CD14-positive monocyte (primary cell): ENCODE measurements around the gene FDCSP. TPM values are rescaled to one million over a fixed set of nuclear protein-coding genes. Genes with fewer than 3 reads are reported as not detected.

Source experiments
- DNase-seq, 3 donors: peaks; one replicate each; pipeline ENCODE4 v3.0.0-alpha.2; 2011 to 2022
- H2AFZ ChIP-seq: 2 replicates; pipeline ENCODE4 v1.6.0; 2012; ENCODE audit warnings: mild to moderate bottlenecking, low read depth, low read length, inconsistent platforms; ENCODE audit not compliant: insufficient read depth, poor library complexity, severe bottlenecking
- H3K27ac ChIP-seq, 2 donors: 1 replicate in 1 of 2; 2 replicates in 1 of 2; pipeline ENCODE4 v1.5.1; 2012 to 2013; ENCODE audit warnings: low read length in 2 of 2, control low read depth in 1 of 2, inconsistent platforms in 1 of 2, low read depth in 1 of 2, mild to moderate bottlenecking in 1 of 2
- H3K27me3 ChIP-seq, 2 donors: one replicate each; pipeline versions ENCODE4 v1.6.0 to v1.6.1; 2011 to 2013; ENCODE audit warnings: low read length in 2 of 2; ENCODE audit not compliant: control insufficient read depth in 2 of 2, insufficient read depth in 2 of 2
- H3K36me3 ChIP-seq, 2 donors: replicated peaks in 1 of 2; 1 replicate in 1 of 2; 2 replicates in 1 of 2; pipeline versions ENCODE4 v1.5.1 to v1.6.1; 2012 to 2013; ENCODE audit warnings: low read length in 2 of 2, control low read depth in 1 of 2, inconsistent platforms in 1 of 2, mild to moderate bottlenecking in 1 of 2; ENCODE audit not compliant: insufficient read depth in 2 of 2, control insufficient read depth in 1 of 2
- H3K4me1 ChIP-seq, 2 donors: 1 replicate in 1 of 2; 2 replicates in 1 of 2; pipeline versions ENCODE4 v1.5.1 to v1.6.1; 2012 to 2013; ENCODE audit warnings: low read length in 2 of 2, control low read depth in 1 of 2, inconsistent platforms in 1 of 2, mild to moderate bottlenecking in 1 of 2, moderate library complexity in 1 of 2; ENCODE audit not compliant: insufficient read depth in 2 of 2, control insufficient read depth in 1 of 2
- H3K4me2 ChIP-seq: replicated peaks from 2 replicates; pipeline ENCODE3; 2012; ENCODE audit warnings: low read length, moderate library complexity, mild to moderate bottlenecking; ENCODE audit not compliant: poor library complexity, severe bottlenecking; ENCODE audit errors: extremely low read depth
- H3K4me3 ChIP-seq, 3 experiments: fragments of 200-600 bp in 1 of 3; sonication (generic) in 1 of 3; replicated peaks in 1 of 3; 1 replicate in 2 of 3; 2 replicates in 1 of 3; pipeline ENCODE4 v1.5.1; 2011 to 2013; ENCODE audit warnings: low read length in 3 of 3, mild to moderate bottlenecking in 3 of 3, control low read depth in 2 of 3, low read depth in 2 of 3, inconsistent platforms in 1 of 3, moderate library complexity in 1 of 3
- H3K79me2 ChIP-seq: 2 replicates; pipeline ENCODE4 v1.6.0; 2012; ENCODE audit warnings: mild to moderate bottlenecking, control low read depth, inconsistent platforms, low read length, moderate library complexity; ENCODE audit not compliant: insufficient read depth
- H3K9ac ChIP-seq: 2 replicates; pipeline ENCODE4 v1.6.0; 2017; ENCODE audit warnings: low read length, mild to moderate bottlenecking; ENCODE audit not compliant: insufficient read depth, poor library complexity, severe bottlenecking
- H3K9me3 ChIP-seq, 2 donors: replicated peaks in 1 of 2; 1 replicate in 1 of 2; 2 replicates in 1 of 2; pipeline versions ENCODE4 v1.5.1 to v1.6.1; 2012 to 2013; ENCODE audit warnings: low read length in 2 of 2, control low read depth in 1 of 2; ENCODE audit not compliant: control insufficient read depth in 1 of 2, insufficient read depth in 1 of 2
- H4K20me1 ChIP-seq: 2 replicates; pipeline ENCODE4 v1.6.0; 2012; ENCODE audit warnings: mild to moderate bottlenecking, low read length, control low read depth, moderate library complexity; ENCODE audit not compliant: insufficient read depth
- H3K27ac Mint-ChIP-seq, 7 donors: one replicate each; pipeline ENCODE4 v1.8.0; 2020; ENCODE audit warnings: mild to moderate bottlenecking in 7 of 7, mixed read lengths in 7 of 7, moderate library complexity in 6 of 7, inconsistent platforms in 2 of 7
- H3K27me3 Mint-ChIP-seq, 3 donors: one replicate each; pipeline ENCODE4 v1.8.0; 2021 to 2022; ENCODE audit warnings: low read depth in 3 of 3, mild to moderate bottlenecking in 3 of 3, mixed read lengths in 3 of 3, moderate library complexity in 3 of 3, inconsistent platforms in 1 of 3
- H3K36me3 Mint-ChIP-seq, 2 donors: one replicate each; pipeline ENCODE4 v1.8.0; 2020; ENCODE audit warnings: mixed read lengths in 2 of 2, inconsistent platforms in 1 of 2, mild to moderate bottlenecking in 1 of 2
- H3K4me1 Mint-ChIP-seq: one replicate; pipeline ENCODE4 v1.8.0; 2020; ENCODE audit warnings: mild to moderate bottlenecking, mixed read lengths
- H3K4me3 Mint-ChIP-seq, 2 donors: one replicate each; pipeline ENCODE4 v1.8.0; 2020; ENCODE audit warnings: mild to moderate bottlenecking in 2 of 2, mixed read lengths in 2 of 2, moderate library complexity in 1 of 2
- H3K9me3 Mint-ChIP-seq, 7 donors: one replicate each; pipeline ENCODE4 v1.8.0; 2020 to 2022; ENCODE audit warnings: mixed read lengths in 7 of 7, mild to moderate bottlenecking in 6 of 7, moderate library complexity in 6 of 7, inconsistent platforms in 2 of 7
- WGBS: methylation state at CpG from one replicate; pipeline ENCODE4 v1.1.5; 2013; ENCODE audit warnings: missing lambda C conversion rate; ENCODE audit not compliant: insufficient coverage; 5-methylcytosine and 5-hydroxymethylcytosine counted together
- intact Hi-C, 2 donors: fragments of 100-400 bp; cut with micrococcal nuclease; formaldehyde crosslinking; loops; one replicate each; pipeline versions ENCODE4 v1.15.0 to v1.15.1; 2023
- polyA plus RNA-seq, 3 donors: library from polyadenylated mRNA; depleted of rRNA in 1 of 3; unstranded in 2 of 3; stranded (reverse) in 1 of 3; fragments of 300-500 nt in 2 of 3; fragments of >200 nt in 1 of 3; fragmentation: Illumina TruSeq in 2 of 3; gene quantifications; 1 replicate in 2 of 3; 2 replicates in 1 of 3; pipeline ENCODE4 v1.2.3, GENCODE V29; 2012 to 2021
- TF ChIP-seq, protein P1 (sequence below): fragments of 200-600 bp; IDR thresholded peaks from one replicate; pipeline ENCODE4 v1.8.0; 2022; ENCODE audit warnings: antibody characterized with exemption, mild to moderate bottlenecking

The FDCSP gene
- polyA plus RNA-seq, 3 donors: not detected

DNA sequence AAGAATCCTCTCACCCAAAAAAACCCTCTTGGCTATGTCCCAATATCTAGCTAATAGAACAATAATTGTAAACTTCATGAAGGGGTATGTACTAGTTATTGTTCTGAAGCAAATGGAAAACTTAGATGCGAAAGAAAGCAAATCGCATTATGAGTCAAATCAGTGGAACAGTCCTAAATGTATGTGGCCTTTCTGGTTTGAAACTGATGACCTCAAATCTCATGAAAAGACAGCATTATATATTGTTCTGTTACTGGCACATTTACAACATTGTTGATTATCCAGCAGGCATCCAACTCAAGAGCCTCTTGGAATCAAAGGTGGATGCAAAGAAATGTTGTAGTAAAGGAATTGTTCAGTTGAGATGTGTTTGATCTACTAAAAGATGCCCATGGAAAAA lies 51.2 kb downstream of the FDCSP start:
- H3K4me1 ChIP-seq: no peaks in the 10 kb centered on the region
- no peaks in the 10 kb centered on the region for H3K9me3 ChIP-seq
- Mint-ChIP-seq H3K4me1 (no peaks in the 10 kb centered on the region), H3K4me3 (no peak overlapping the region), H3K27me3 (peaks cover 0 to 2% (median 0%) of the 10 kb centered on the region in 3 donors), H3K9me3 (peaks cover 0 to 2% (median 0%) of the 10 kb centered on the region in 7 donors), H3K27ac (no peak overlapping the region), H3K36me3 (no peaks in the 10 kb centered on the region)
- H3K4me2 ChIP-seq: no peak overlapping the region
- no peaks in the 10 kb centered on the region for H4K20me1 ChIP-seq
- H3K4me3 ChIP-seq: no peak overlapping the region
- no peak overlapping the region for H3K9ac ChIP-seq
- TF ChIP-seq, protein P1, sequence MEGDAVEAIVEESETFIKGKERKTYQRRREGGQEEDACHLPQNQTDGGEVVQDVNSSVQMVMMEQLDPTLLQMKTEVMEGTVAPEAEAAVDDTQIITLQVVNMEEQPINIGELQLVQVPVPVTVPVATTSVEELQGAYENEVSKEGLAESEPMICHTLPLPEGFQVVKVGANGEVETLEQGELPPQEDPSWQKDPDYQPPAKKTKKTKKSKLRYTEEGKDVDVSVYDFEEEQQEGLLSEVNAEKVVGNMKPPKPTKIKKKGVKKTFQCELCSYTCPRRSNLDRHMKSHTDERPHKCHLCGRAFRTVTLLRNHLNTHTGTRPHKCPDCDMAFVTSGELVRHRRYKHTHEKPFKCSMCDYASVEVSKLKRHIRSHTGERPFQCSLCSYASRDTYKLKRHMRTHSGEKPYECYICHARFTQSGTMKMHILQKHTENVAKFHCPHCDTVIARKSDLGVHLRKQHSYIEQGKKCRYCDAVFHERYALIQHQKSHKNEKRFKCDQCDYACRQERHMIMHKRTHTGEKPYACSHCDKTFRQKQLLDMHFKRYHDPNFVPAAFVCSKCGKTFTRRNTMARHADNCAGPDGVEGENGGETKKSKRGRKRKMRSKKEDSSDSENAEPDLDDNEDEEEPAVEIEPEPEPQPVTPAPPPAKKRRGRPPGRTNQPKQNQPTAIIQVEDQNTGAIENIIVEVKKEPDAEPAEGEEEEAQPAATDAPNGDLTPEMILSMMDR: no peak
- no peaks in the 10 kb centered on the region for H3K27me3 ChIP-seq
- H3K79me2 ChIP-seq: no peaks in the 10 kb centered on the region
- intact Hi-C loops: no loop called here
- no peak overlapping the region for H2AFZ ChIP-seq
- WGBS: no CpG with 5 or more reads among the region's 2 CpGs
- H3K36me3 ChIP-seq: no peaks in the 10 kb centered on the region
- no peak for DNase-seq
- H3K27ac ChIP-seq: no peak overlapping the region

DNA sequence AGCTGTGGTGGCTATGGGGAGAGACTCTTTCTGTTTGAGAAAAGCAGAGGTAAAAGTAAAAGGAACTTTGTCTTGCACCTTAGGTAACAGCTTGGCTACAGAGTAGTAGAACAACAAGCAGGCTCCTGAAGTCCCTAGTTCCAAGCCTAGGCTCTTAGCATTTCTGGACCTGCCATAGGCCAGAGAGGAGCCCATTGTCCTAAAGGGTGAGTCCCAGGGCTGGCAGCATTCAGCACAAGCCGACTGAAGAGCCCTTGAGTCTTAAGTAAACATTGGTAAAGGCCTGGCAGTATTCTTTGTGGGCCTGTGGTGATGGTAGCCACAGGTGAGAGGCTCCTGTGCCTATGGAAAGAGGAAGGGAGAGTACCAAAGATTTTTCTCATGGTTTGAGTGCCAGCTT lies 54.6 kb downstream of the FDCSP start:
- H3K9me3 Mint-ChIP-seq: peaks cover 0 to 2% (median 0%) of the 10 kb centered on the region in 7 donors
- TF ChIP-seq, protein P1: no peak
- H3K27me3 Mint-ChIP-seq: no peaks in the 10 kb centered on the region
- H3K4me1 ChIP-seq: no peaks in the 10 kb centered on the region
- H3K27ac Mint-ChIP-seq: no peak overlapping the region
- no peak overlapping the region for H3K4me3 Mint-ChIP-seq
- no peak overlapping the region for H3K4me2 ChIP-seq
- H3K9ac ChIP-seq: no peak overlapping the region
- no peak overlapping the region for H3K27ac ChIP-seq
- DNase-seq: no peak
- no peaks in the 10 kb centered on the region for H3K36me3 Mint-ChIP-seq
- H3K4me1 Mint-ChIP-seq: no peaks in the 10 kb centered on the region
- H3K79me2 ChIP-seq: no peaks in the 10 kb centered on the region
- H3K27me3 ChIP-seq: no peaks in the 10 kb centered on the region
- H2AFZ ChIP-seq: no peak overlapping the region
- no peaks in the 10 kb centered on the region for H4K20me1 ChIP-seq
- intact Hi-C loops: no loop called here
- no peaks in the 10 kb centered on the region for H3K36me3 ChIP-seq
- H3K9me3 ChIP-seq: no peaks in the 10 kb centered on the region
- WGBS: 50% methylated on average over 1 of the region's 1 CpG
- no peak overlapping the region for H3K4me3 ChIP-seq

Other genes with a start within 250 kb of the FDCSP start
- gene STATH, start 230.2 kb upstream of the FDCSP start, polyA plus RNA-seq: not detected
- not detected for gene HTN3, start 197.7 kb upstream of the FDCSP start, polyA plus RNA-seq
- not detected for gene HTN1, start 175.7 kb upstream of the FDCSP start, polyA plus RNA-seq
- not detected for gene PRR27, start 71.9 kb upstream of the FDCSP start, polyA plus RNA-seq
- not detected for gene ODAM, start 30.4 kb upstream of the FDCSP start, polyA plus RNA-seq
- not detected for gene CSN3, start 16.5 kb downstream of the FDCSP start, polyA plus RNA-seq
- not detected for gene CABS1, start 108.9 kb downstream of the FDCSP start, polyA plus RNA-seq
- not detected for gene SMR3A, start 134.6 kb downstream of the FDCSP start, polyA plus RNA-seq
- not detected for gene SMR3B, start 157.0 kb downstream of the FDCSP start, polyA plus RNA-seq
- gene OPRPN, start 171.8 kb downstream of the FDCSP start, polyA plus RNA-seq: not detected
- gene MUC7, start 246.1 kb downstream of the FDCSP start, polyA plus RNA-seq: not detected